Measurements from ENCODE around the gene PBX2.

Gene PBX2

GRCh38 chr6:32177788-32178546 lies 12.0 kb downstream of the PBX2 start, which contains the start of gene RNF5:
Gene RNF5, plus strand, starts transcription at chr6:32178405. Its CDS starts 107 bp downstream, at chr6:32178512.
- Histone ChIP-seq H3K9me3 (ENCODE audit: control insufficient read depth, insufficient read depth, low read length) (no peaks in the 10 kb centered on the region), H3K9ac (ENCODE audit: low read depth, low read length) (peak within 1 kb of the TSS; percentile 77), H3K4me3 (ENCODE audit: low read depth, low read length) (peak within 1 kb of the TSS; percentile 90), H3K27me3 (ENCODE audit: control insufficient read depth, insufficient read depth, low read length) (no peaks in the 10 kb centered on the region), H3K36me3 (ENCODE audit: control insufficient read depth, insufficient read depth, low read length) (peaks cover 36% of the 10 kb centered on the region), H3K27ac (ENCODE audit: low read depth, low read length) (peak within 1 kb of the TSS; percentile 99), H3K4me1 (ENCODE audit: control insufficient read depth, insufficient read depth, low read length) (peaks cover 23% of the 10 kb centered on the region)

GRCh38 chr6:32177183-32177787 lies 12.7 kb downstream of the PBX2 start:
- Histone ChIP-seq H3K36me3 (ENCODE audit: control insufficient read depth, insufficient read depth, low read length) (peaks cover 33% of the 10 kb centered on the region), H3K4me1 (ENCODE audit: control insufficient read depth, insufficient read depth, low read length) (peaks cover 23% of the 10 kb centered on the region), H3K27me3 (ENCODE audit: control insufficient read depth, insufficient read depth, low read length) (no peaks in the 10 kb centered on the region), H3K9me3 (ENCODE audit: control insufficient read depth, insufficient read depth, low read length) (no peaks in the 10 kb centered on the region), H3K4me3 (ENCODE audit: low read depth, low read length) (peak overlapping the region; percentile 90), H3K27ac (ENCODE audit: low read depth, low read length) (peak overlapping the region; percentile 99), H3K9ac (ENCODE audit: low read depth, low read length) (peak overlapping the region; percentile 77)

GRCh38 chr6:32176476-32177182 lies 13.4 kb downstream of the PBX2 start:
- peak overlapping the region; percentile 77 for H3K9ac ChIP-seq (ENCODE audit: low read depth, low read length)
- H3K36me3 ChIP-seq (ENCODE audit: control insufficient read depth, insufficient read depth, low read length) = peaks cover 31% of the 10 kb centered on the region
- peaks cover 23% of the 10 kb centered on the region for H3K4me1 ChIP-seq (ENCODE audit: control insufficient read depth, insufficient read depth, low read length)
- H3K9me3 ChIP-seq (ENCODE audit: control insufficient read depth, insufficient read depth, low read length) = no peaks in the 10 kb centered on the region
- peak overlapping the region; percentile 99 for H3K27ac ChIP-seq (ENCODE audit: low read depth, low read length)
- no peaks in the 10 kb centered on the region for H3K27me3 ChIP-seq (ENCODE audit: control insufficient read depth, insufficient read depth, low read length)
- H3K4me3 ChIP-seq (ENCODE audit: low read depth, low read length) = peak overlapping the region; percentile 90

- H3K4me1 ChIP-seq (ENCODE audit: control insufficient read depth, insufficient read depth, low read length) = peaks cover 23% of the 10 kb centered on the region
- peaks cover 31% of the 10 kb centered on the region for H3K36me3 ChIP-seq (ENCODE audit: control insufficient read depth, insufficient read depth, low read length)
- H3K9me3 ChIP-seq (ENCODE audit: control insufficient read depth, insufficient read depth, low read length) = no peaks in the 10 kb centered on the region
- peak within 1 kb of the TSS; percentile 90 for H3K4me3 ChIP-seq (ENCODE audit: low read depth, low read length)
- no peaks in the 10 kb centered on the region for H3K27me3 ChIP-seq (ENCODE audit: control insufficient read depth, insufficient read depth, low read length)
- peak within 1 kb of the TSS; percentile 99 for H3K27ac ChIP-seq (ENCODE audit: low read depth, low read length)
- peak within 1 kb of the TSS; percentile 77 for H3K9ac ChIP-seq (ENCODE audit: low read depth, low read length)
These were observed 14.1 kb downstream of the PBX2 start, which contains the start of gene AGPAT1 for GRCh38 chr6:32175711-32176475. Gene AGPAT1, minus strand, starts transcription at chr6:32176084. Its CDS starts 4,588 bp downstream, at chr6:32171496.

GRCh38 chr6:32175322-32175710 lies 14.7 kb downstream of the PBX2 start:
- peaks cover 23% of the 10 kb centered on the region for H3K4me1 ChIP-seq (ENCODE audit: control insufficient read depth, insufficient read depth, low read length)
- H3K27ac ChIP-seq (ENCODE audit: low read depth, low read length) = peak overlapping the region; percentile 61
- H3K4me3 ChIP-seq (ENCODE audit: low read depth, low read length) = peak overlapping the region; percentile 90
- H3K36me3 ChIP-seq (ENCODE audit: control insufficient read depth, insufficient read depth, low read length) = peaks cover 31% of the 10 kb centered on the region
- H3K9me3 ChIP-seq (ENCODE audit: control insufficient read depth, insufficient read depth, low read length) = no peaks in the 10 kb centered on the region
- peak overlapping the region; percentile 32; the same call in 1 of the 2 replicates for H3K9ac ChIP-seq (ENCODE audit: low read depth, low read length)
- no peaks in the 10 kb centered on the region for H3K27me3 ChIP-seq (ENCODE audit: control insufficient read depth, insufficient read depth, low read length)

GRCh38 chr6:32174416-32174815 lies 15.6 kb downstream of the PBX2 start:
- Histone ChIP-seq H3K9me3 (ENCODE audit: control insufficient read depth, insufficient read depth, low read length) (no peaks in the 10 kb centered on the region), H3K27ac (ENCODE audit: low read depth, low read length) (no peak overlapping the region), H3K4me3 (ENCODE audit: low read depth, low read length) (peak overlapping the region; percentile 90), H3K9ac (ENCODE audit: low read depth, low read length) (no peak overlapping the region), H3K27me3 (ENCODE audit: control insufficient read depth, insufficient read depth, low read length) (no peaks in the 10 kb centered on the region), H3K4me1 (ENCODE audit: control insufficient read depth, insufficient read depth, low read length) (peaks cover 23% of the 10 kb centered on the region), H3K36me3 (ENCODE audit: control insufficient read depth, insufficient read depth, low read length) (peaks cover 34% of the 10 kb centered on the region)

GRCh38 chr6:32173051-32173727 lies 16.8 kb downstream of the PBX2 start:
- H3K9ac ChIP-seq (ENCODE audit: low read depth, low read length) = no peak overlapping the region
- H3K9me3 ChIP-seq (ENCODE audit: control insufficient read depth, insufficient read depth, low read length) = no peaks in the 10 kb centered on the region
- H3K27me3 ChIP-seq (ENCODE audit: control insufficient read depth, insufficient read depth, low read length) = no peaks in the 10 kb centered on the region
- no peak overlapping the region for H3K4me3 ChIP-seq (ENCODE audit: low read depth, low read length)
- peaks cover 46% of the 10 kb centered on the region for H3K36me3 ChIP-seq (ENCODE audit: control insufficient read depth, insufficient read depth, low read length)
- no peak overlapping the region for H3K27ac ChIP-seq (ENCODE audit: low read depth, low read length)
- H3K4me1 ChIP-seq (ENCODE audit: control insufficient read depth, insufficient read depth, low read length) = peaks cover 23% of the 10 kb centered on the region

- Histone ChIP-seq H3K9me3 (ENCODE audit: control insufficient read depth, insufficient read depth, low read length) (no peaks in the 10 kb centered on the region), H3K36me3 (ENCODE audit: control insufficient read depth, insufficient read depth, low read length) (peaks cover 54% of the 10 kb centered on the region), H3K27ac (ENCODE audit: low read depth, low read length) (no peak overlapping the region), H3K9ac (ENCODE audit: low read depth, low read length) (no peak overlapping the region), H3K27me3 (ENCODE audit: control insufficient read depth, insufficient read depth, low read length) (no peaks in the 10 kb centered on the region), H3K4me3 (ENCODE audit: low read depth, low read length) (no peak overlapping the region), H3K4me1 (ENCODE audit: control insufficient read depth, insufficient read depth, low read length) (peaks cover 16% of the 10 kb centered on the region)
These were observed 18.8 kb downstream of the PBX2 start for GRCh38 chr6:32171234-32171633.

- Histone ChIP-seq H3K9ac (ENCODE audit: low read depth, low read length) (no peak overlapping the region), H3K4me3 (ENCODE audit: low read depth, low read length) (no peak overlapping the region), H3K27me3 (ENCODE audit: control insufficient read depth, insufficient read depth, low read length) (no peaks in the 10 kb centered on the region), H3K36me3 (ENCODE audit: control insufficient read depth, insufficient read depth, low read length) (peaks cover 54% of the 10 kb centered on the region), H3K9me3 (ENCODE audit: control insufficient read depth, insufficient read depth, low read length) (no peaks in the 10 kb centered on the region), H3K4me1 (ENCODE audit: control insufficient read depth, insufficient read depth, low read length) (peaks cover 14% of the 10 kb centered on the region), H3K27ac (ENCODE audit: low read depth, low read length) (no peak overlapping the region)
These were observed 19.7 kb downstream of the PBX2 start for GRCh38 chr6:32170294-32170693.

Data from HUES48 (cell line).